ENCODE measurements around the gene ARL11.
"Not testable (repeated sequence)": the region's sequence is repeated elsewhere in the genome, so short reads cannot be mapped to it uniquely, and the experiment has no call there.

The ARL11 gene

DNA sequence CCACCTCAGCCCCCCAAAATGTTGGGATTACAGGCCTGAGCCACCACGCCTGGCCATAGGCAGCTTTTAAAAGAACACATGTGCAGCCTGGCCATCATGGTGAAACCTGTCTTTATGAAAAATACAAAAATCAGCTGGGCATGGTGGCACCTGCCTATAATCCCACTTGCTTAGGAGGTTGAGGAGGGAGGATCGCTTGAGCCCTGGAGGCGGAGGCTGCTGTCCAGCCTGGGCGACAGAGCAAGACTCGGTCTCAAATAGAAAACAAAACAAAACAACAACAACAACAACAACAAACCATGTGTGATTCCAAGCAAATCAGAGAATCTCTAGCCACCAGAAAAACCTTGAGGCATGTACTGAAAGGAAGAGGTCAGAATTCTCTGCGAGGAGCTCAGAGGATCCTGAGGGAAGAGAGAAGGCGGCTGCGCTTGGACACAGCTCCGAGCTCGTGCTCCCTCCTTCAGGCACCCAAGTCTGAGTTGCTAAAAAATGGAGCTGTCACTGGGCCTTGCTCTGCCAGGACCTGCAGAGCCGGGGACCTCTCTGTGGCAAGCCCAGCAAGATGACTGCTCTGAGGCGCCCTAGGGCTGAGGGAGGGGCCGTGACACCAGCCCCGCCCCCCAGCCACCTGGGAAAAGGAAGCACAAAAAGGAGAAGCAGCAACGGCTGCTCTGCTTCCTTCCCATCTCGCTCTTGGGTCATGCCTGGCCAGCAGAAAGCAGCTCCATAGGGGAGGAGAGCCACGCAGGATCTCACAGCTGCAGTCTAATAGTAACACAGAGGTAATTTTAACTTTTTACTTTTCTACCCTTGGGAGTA is at the start of gene ARL11:
Gene ARL11 (plus strand): TSS at position 677 of the 822 bp plus-strand sequence. CDS start 1,941 bp downstream, outside the sequence.
- no peak for DNase-seq (ENCODE audit: low read depth)

DNA sequence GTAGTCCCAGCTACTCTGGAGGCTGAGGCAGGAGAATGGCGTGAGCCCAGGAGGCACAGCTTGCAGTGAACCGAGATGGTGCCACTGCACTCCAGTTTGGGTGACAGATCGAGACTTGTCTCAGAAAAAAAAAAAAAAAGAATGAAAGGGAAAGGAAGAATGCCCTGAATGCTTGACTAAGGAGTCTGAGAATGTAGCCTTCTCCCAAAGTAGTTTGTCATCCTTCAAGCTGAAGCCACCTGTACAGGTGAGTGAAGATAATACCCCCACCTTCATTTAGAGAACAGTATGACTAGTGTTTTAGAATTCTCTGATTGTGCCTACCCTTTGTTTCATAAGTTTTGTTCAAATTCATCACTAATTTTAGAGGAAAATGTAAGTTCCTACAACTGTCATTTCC is 48.8 kb upstream of the ARL11 start:
- DNase-seq (ENCODE audit: low read depth), result no peak

DNA sequence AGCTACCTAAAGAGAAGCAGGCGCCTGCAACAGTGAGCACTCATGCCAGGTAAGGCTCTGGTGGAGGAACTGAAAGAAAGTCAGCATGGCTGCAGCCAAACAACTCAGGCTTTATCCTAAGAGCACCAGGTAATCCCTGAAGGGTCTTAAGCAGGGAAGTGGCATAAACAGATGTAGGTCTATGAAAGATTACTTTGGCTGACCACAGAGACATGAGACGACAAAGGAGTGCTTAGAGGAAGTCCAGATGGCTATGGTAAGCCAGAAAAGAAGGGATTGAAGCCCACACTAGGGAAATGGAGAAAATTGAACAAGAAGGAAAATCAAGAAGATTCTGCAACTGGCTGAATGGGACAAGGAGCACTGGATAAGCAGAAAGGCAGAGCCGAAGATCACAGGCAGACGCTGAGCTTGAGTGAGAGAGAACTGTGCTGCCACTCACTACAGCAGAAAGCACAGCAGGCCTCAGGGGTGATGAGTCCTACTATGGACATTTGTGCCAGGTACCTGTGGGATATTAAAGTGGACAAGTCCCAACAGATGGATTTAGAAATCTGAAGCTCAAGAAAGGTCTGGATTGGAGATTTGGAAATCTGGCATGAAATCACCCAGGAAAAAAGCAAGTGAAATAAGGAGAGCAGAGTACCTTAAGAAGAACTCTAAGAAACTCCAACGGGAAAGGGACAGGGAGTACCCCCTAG is 47.2 kb upstream of the ARL11 start:
- DNase-seq (ENCODE audit: low read depth), result no peak

GRCh38 chr13:49584771-49585182 is 43.5 kb upstream of the ARL11 start:
- no peak for DNase-seq (ENCODE audit: low read depth)

- DNase-seq (ENCODE audit: low read depth), result peak; percentile 68
Measured at GRCh38 chr13:49585220-49586157, 42.8 kb upstream of the ARL11 start, which contains the start of gene RCBTB1. Gene RCBTB1 (minus strand): TSS chr13:49585558. CDS start chr13:49567279, 18,279 bp downstream.

- DNase-seq (ENCODE audit: low read depth), result no peak
Measured at GRCh38 chr13:49586717-49587116, 41.6 kb upstream of the ARL11 start.

- DNase-seq (ENCODE audit: low read depth), result no peak
Measured at GRCh38 chr13:49587311-49587847, 40.9 kb upstream of the ARL11 start.

DNA sequence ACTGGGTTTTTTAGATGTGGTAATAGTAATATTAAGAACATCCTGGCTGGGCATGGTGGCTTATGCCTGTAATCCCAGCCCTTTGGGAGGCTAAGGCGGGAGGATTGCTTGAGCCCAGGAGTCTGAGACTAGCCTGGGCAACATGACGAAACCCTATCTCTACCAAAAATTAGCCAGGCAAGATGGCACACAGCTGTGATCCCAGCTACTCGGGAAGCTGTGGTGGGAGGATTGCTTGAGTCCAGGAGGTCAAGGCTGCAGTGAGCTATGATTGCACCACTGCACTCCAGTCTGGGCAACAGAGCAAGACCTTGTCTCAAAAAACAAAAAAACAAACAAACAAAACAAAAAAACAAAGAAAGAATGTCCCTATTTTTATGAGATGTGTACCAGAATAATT is 37.6 kb upstream of the ARL11 start:
- DNase-seq (ENCODE audit: low read depth), result not testable (repeated sequence)

- not testable (repeated sequence) for DNase-seq (ENCODE audit: low read depth)
Measured at GRCh38 chr13:49593876-49594275, 34.4 kb upstream of the ARL11 start.

DNA sequence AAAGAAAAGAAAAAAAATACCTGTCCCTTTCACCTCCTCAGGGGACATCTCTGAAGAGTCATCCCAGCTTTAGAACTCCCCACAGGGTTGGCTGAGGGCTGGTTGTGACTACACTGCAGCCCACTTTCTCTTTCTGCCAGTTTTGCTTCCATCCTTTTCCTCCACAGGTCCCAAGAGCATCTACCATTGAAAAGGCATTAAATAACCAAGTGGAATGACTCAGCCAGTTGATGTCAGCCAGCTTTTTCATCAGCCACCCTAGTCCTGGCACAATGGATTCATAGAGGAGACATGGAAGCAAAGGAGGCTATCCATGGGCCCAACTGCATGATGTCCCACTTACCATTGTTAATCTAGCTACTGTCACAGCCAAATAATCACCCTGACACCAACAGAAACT is 33.7 kb upstream of the ARL11 start:
- DNase-seq (ENCODE audit: low read depth), result no peak

GRCh38 chr13:49596221-49596620 is 32.1 kb upstream of the ARL11 start:
- DNase-seq (ENCODE audit: low read depth), result no peak

DNA sequence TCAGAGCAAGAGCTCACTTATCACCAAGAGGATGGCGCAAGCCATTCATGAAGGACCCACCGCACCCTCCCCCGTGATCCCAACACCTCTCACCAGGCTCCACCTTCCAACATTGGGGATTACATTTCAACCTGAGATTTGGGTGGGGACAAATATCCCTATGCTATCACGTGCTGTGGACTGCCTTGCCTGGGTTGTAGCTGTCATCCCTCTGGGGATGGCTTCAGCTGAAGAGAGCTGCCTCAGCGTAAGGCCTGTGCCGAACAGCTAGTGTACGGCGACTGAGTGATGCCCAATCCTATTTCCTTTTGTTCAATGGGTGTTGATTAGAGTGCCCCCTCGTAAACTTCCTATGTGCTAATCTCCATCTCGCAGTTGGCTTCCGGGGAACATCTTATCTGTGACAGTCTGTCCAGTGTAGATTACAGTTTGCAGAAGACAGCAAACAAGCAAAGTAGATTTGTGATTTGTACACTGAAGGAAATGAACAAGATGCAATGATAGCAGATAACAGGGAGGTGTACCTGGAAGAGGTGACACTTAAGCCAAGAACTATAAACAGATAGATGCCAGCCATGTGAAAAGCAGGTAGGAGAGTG is 31.2 kb upstream of the ARL11 start:
- DNase-seq (ENCODE audit: low read depth), result no peak

- DNase-seq (ENCODE audit: low read depth), result no peak
Measured at GRCh38 chr13:49602005-49602404, 26.3 kb upstream of the ARL11 start.

DNA sequence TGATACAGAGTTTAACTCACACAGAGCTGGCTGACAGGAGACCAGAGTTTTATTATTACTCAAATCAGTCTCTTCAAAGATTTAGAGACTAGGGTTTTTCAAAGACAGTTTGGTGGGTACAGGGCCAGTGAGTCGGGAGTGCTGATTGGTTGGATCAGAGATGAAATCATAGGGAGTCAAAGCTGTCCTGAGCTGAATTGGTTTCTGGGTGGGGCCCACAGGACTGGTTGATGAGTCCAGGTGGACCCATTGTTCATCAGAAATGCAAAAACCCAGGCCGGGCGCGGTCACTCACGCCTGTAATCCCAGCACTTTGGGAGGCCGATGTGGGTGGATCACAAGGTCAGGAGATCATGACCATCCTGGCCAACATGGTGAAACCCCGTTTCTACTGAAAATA is 25.7 kb upstream of the ARL11 start:
- DNase-seq (ENCODE audit: low read depth), result not testable (repeated sequence)

- DNase-seq (ENCODE audit: low read depth), result no peak
Measured at GRCh38 chr13:49604570-49604969, 23.7 kb upstream of the ARL11 start.

DNA sequence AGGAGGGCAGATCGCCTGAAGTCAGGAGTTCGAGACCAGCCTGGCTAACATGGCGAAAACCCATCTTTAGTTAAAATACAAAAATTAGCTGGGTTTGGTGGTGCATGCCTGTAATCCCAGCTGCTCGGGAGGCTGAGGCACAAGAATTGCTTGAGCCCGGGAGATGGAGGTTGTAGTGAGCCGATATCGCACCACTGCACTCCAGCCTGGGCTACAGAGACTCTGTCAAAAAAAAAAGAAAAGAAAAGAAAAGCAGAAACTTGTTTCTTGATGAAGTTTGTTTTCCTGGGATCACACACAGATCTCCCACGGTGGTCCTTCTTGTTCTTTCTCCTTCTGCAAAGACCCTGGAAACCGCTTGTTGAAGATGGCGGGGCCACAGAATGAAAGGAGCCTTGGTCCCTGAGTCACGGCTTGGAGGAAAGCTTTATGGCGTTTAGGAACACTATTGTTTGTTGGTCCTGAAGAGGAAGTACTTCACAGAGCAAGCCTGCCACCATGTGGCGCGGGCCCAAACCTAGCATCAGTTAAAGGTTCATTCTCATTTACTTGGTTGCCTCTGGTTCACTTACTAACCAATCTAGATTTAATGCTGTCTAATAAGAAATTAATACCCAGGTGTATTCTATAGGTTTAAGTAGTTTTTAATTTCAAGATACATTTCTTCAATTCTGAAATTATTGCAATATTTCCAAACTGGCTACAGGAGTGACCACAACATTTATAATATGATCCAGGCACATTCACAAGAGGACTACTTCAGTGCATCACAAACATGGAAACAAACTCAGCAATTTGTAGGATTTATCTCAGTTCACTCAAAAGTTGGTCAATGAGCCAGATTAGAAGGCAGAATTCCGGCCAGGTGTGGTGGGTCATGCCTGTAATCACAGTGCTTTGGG is 21.3 kb upstream of the ARL11 start:
- DNase-seq (ENCODE audit: low read depth), result peak; percentile 51

- no peak for DNase-seq (ENCODE audit: low read depth)
Measured at GRCh38 chr13:49607761-49608160, 20.5 kb upstream of the ARL11 start.

DNA sequence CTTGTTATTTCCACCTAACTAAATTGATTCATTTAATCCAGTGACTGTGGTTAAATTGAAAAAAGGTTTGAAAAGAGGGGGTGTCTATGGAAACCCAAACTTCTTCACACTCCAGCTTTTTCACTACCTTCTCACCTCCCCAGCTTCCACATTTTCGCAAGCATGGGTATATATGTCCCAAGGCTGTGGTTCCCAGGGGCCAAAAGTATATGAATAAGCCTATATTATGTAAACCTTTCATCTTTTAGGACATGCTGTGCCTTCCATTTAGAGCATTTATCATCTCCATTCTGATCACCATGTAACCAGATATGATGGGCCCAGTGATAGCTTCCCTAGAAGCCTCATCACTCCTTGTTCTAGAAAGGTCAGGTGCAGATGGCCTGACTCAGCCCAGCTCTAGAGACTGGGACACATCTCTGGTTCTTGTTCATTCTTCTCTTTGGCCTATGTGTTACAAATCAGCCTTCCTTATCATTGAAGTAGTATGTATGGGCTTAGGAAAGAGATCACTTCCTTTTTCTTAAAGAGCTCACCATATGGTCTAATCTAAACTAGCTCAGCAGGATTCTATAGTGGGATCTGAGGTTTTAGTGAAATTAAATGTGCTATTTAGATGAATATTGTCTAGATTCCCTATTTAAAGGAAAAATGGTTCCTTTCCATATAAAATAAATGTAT is 19.5 kb upstream of the ARL11 start:
- no peak for DNase-seq (ENCODE audit: low read depth)

GRCh38 chr13:49610176-49610575 is 18.1 kb upstream of the ARL11 start:
- DNase-seq (ENCODE audit: low read depth), result no peak

GRCh38 chr13:49612042-49612441 is 16.3 kb upstream of the ARL11 start:
- not testable (repeated sequence) for DNase-seq (ENCODE audit: low read depth)

Data from T-helper 22 cell (primary cell).